Activated naive CD8-positive, alpha-beta T cell treated with anti-CD3 and anti-CD28 coated beads, Interleukin-2, amount 50 U/mL, for 24 hours (primary cell): ENCODE data around the gene SH2D6.

Source experiments
- ATAC-seq: fragments of 150-1000 bp; cut with Tn5 transposase; one replicate; pipeline ENCODE4 v1.10.0; 2021
- DNase-seq: peaks from one replicate; pipeline ENCODE4 v3.0.0; 2021
- H3K27ac Mint-ChIP-seq: one replicate; pipeline ENCODE4 v1.8.0; 2021; ENCODE audit warnings: mild to moderate bottlenecking, mixed read lengths
- H3K27me3 Mint-ChIP-seq: one replicate; pipeline ENCODE4 v1.8.0; 2021; ENCODE audit warnings: mixed read lengths
- H3K36me3 Mint-ChIP-seq: one replicate; pipeline ENCODE4 v1.8.0; 2021; ENCODE audit warnings: low read depth, mixed read lengths
- H3K4me1 Mint-ChIP-seq: one replicate; pipeline ENCODE4 v1.8.0; 2021; ENCODE audit warnings: mixed read lengths
- H3K4me3 Mint-ChIP-seq: one replicate; pipeline ENCODE4 v1.8.0; 2021; ENCODE audit warnings: mild to moderate bottlenecking, moderate library complexity, mixed read lengths
- H3K9me3 Mint-ChIP-seq: one replicate; pipeline ENCODE4 v1.8.0; 2021; ENCODE audit warnings: mixed read lengths

Gene SH2D6

DNA sequence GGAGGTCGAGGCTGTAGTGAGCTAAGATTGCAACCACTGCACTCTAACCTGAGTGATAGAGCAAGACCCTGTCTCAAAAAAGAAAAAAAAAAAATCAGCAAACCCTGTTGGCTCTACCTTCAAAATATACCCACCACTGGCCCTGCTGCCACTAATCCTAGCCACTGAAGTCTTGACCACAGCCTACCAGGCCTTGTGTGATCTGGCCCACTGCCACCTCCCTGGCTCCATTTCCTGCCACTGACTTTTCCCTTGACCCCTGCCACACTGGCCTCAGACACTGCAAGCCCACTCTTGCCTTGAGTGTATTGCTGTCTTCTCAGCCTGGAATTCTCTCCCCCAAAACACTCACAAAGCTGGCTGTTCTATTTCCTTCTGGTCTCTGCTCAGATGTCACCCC, 33.7 kb downstream of the SH2D6 start:
- DNase-seq (no peak), ATAC-seq (no peak)
- Mint-ChIP-seq H3K36me3 (no peaks in the 10 kb centered on the region), H3K27ac (no peak overlapping the region), H3K4me1 (no peaks in the 10 kb centered on the region), H3K9me3 (no peaks in the 10 kb centered on the region), H3K4me3 (no peak overlapping the region), H3K27me3 (no peaks in the 10 kb centered on the region)

DNA sequence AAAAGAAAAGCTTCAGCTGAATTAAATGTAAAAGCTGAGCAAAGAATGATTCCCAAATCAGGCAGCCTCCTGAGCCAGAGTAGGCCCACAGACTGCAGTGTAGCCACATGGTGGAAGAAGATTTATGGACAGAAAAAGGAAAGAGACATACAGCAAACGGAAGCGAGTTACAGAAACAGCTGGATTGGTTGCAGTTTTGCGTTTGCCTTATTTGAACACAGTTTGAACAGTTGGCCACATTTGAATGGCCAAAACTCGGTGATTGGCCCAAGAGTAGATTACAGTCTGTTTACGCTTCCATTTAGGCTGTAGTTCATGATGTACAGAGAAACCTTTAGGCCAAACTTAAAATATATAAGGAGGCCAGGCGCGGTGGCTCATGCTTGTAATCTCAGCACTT, 35.1 kb downstream of the SH2D6 start:
- no peak overlapping the region for H3K4me3 Mint-ChIP-seq
- H3K27me3 Mint-ChIP-seq: no peaks in the 10 kb centered on the region
- DNase-seq (no peak), ATAC-seq (no peak)
- H3K27ac Mint-ChIP-seq: no peak overlapping the region
- H3K4me1 Mint-ChIP-seq: no peaks in the 10 kb centered on the region
- H3K9me3 Mint-ChIP-seq: no peaks in the 10 kb centered on the region
- no peaks in the 10 kb centered on the region for H3K36me3 Mint-ChIP-seq

GRCh38 chr2:85455552-85456090, 37.1 kb downstream of the SH2D6 start:
- DNase-seq (no peak), ATAC-seq (no peak)
- Mint-ChIP-seq H3K4me3 (no peak overlapping the region), H3K27ac (no peak overlapping the region), H3K36me3 (no peaks in the 10 kb centered on the region), H3K4me1 (no peaks in the 10 kb centered on the region), H3K27me3 (no peaks in the 10 kb centered on the region), H3K9me3 (no peaks in the 10 kb centered on the region)

GRCh38 chr2:85457043-85457442, 38.5 kb downstream of the SH2D6 start:
- ATAC-seq: no peak
- no peaks in the 10 kb centered on the region for H3K9me3 Mint-ChIP-seq
- H3K4me1 Mint-ChIP-seq: no peaks in the 10 kb centered on the region
- no peak overlapping the region for H3K4me3 Mint-ChIP-seq
- no peaks in the 10 kb centered on the region for H3K36me3 Mint-ChIP-seq
- H3K27ac Mint-ChIP-seq: no peak overlapping the region
- DNase-seq: no peak
- no peaks in the 10 kb centered on the region for H3K27me3 Mint-ChIP-seq

DNA sequence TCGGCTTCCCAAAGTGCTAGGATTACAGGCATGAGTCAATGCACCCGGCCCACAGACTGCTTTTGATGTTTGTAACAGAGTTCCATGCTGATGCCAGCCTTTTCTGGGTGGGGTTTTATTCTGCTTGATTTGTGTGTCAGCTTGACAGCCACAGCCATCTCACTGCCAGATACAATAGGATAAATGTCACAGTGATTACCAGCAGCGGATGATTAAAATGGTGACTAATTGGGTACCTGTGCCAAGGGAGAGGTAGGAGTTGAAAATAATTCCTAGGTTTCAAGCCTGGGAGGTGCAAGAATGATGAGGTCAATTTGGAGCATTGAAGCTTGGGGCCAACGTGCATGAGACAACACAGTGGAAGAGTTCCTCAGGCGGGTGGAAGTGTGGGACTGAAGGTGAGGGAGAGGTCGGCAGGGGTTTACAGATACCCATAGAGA, 39.4 kb downstream of the SH2D6 start:
- no peaks in the 10 kb centered on the region for H3K9me3 Mint-ChIP-seq
- no peaks in the 10 kb centered on the region for H3K4me1 Mint-ChIP-seq
- no peak for ATAC-seq
- H3K27me3 Mint-ChIP-seq: no peaks in the 10 kb centered on the region
- no peak overlapping the region for H3K4me3 Mint-ChIP-seq
- no peak overlapping the region for H3K27ac Mint-ChIP-seq
- H3K36me3 Mint-ChIP-seq: no peaks in the 10 kb centered on the region
- no peak for DNase-seq

DNA sequence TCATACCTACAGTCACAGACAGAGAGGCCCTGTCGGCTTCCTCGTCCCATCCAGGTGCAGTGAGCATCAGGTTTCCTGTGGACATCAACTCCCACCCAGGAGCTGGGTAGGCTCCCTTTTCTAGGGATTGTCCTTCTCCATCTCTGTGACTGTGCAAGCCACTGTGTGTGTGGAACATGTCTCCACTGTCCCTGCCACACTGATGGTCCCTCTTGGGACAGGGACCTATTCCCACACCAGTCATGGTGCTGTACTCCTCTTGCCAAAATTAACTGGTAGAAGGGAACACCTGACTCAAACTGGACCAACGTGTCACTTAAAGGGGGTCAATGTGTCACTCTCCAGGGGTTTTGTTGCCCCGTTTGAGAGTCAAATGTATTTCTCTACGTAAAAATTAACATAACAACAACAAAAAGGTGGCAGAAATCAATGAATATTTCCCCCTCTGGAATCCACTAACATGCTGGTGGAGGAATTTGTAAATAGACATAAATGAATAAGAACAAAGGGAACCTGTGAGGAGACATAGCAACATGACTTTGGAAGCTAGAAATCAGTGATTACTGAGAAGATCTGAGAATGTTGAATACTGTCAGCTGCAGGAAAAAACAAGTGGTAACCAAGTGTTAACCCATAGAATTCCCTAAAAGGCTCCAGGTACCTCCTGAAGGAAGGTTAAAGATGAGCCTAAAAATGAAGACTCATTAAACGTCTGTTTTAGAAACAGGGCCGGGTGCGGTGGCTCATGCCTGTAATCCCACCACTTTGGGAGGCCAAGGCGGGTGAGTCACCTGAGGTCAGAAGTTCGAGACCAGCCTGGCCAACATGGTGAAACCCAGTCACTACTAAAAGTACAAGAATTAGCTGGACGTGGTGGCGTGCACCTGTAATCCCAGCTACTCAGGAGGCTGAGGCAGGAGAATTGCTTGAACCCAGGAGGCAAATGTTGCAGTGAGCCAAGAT, 40.4 kb downstream of the SH2D6 start:
- H3K27me3 Mint-ChIP-seq: no peaks in the 10 kb centered on the region
- H3K36me3 Mint-ChIP-seq: no peaks in the 10 kb centered on the region
- no peaks in the 10 kb centered on the region for H3K4me1 Mint-ChIP-seq
- H3K9me3 Mint-ChIP-seq: no peaks in the 10 kb centered on the region
- no peak for DNase-seq
- no peak overlapping the region for H3K27ac Mint-ChIP-seq
- ATAC-seq: no peak
- H3K4me3 Mint-ChIP-seq: no peak overlapping the region

DNA sequence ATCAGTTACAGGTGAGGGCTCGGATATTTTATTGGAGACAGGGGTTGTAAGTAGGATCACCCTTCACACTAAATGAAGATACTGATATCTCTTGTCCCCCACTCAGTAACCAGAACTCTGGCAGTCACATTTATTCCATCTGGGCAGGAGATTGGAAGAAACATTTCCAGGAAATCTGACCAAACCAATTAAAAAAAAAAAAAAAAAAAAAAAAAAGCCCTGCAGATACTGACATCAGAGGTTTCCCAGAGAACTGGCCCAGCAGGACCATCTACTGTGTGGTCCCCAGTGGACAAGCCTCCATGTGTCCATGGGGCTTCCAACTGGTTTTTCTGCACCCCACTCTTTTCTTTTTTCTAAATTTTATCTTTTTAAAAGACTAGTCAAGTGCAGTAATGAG, 41.3 kb downstream of the SH2D6 start:
- no peaks in the 10 kb centered on the region for H3K4me1 Mint-ChIP-seq
- H3K9me3 Mint-ChIP-seq: no peaks in the 10 kb centered on the region
- H3K27ac Mint-ChIP-seq: no peak overlapping the region
- ATAC-seq: no peak
- H3K27me3 Mint-ChIP-seq: no peaks in the 10 kb centered on the region
- no peak for DNase-seq
- H3K36me3 Mint-ChIP-seq: no peaks in the 10 kb centered on the region
- H3K4me3 Mint-ChIP-seq: no peak overlapping the region

DNA sequence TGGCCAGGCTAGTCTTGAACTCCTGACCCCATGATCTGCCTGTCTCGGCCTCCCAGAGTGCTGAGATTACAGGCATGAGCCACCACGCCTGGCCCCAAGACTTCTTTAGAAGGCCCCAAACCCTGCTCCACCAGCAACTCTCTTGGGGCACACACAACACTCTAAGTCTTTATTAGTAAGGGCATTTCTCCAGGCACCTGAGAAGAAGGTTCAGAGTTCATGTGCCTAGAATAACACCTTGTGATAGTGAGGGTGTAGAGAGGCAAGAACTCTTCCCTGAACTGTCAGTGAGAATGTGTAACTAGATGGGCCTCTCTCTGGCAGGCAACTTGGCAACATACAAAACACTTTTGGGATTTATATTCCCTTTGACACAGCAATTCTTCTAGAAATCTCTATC, 43.8 kb downstream of the SH2D6 start:
- H3K4me3 Mint-ChIP-seq: no peak overlapping the region
- no peaks in the 10 kb centered on the region for H3K27me3 Mint-ChIP-seq
- H3K4me1 Mint-ChIP-seq: no peaks in the 10 kb centered on the region
- H3K9me3 Mint-ChIP-seq: no peaks in the 10 kb centered on the region
- no peaks in the 10 kb centered on the region for H3K36me3 Mint-ChIP-seq
- no peak overlapping the region for H3K27ac Mint-ChIP-seq
- no peak for ATAC-seq
- DNase-seq: no peak

DNA sequence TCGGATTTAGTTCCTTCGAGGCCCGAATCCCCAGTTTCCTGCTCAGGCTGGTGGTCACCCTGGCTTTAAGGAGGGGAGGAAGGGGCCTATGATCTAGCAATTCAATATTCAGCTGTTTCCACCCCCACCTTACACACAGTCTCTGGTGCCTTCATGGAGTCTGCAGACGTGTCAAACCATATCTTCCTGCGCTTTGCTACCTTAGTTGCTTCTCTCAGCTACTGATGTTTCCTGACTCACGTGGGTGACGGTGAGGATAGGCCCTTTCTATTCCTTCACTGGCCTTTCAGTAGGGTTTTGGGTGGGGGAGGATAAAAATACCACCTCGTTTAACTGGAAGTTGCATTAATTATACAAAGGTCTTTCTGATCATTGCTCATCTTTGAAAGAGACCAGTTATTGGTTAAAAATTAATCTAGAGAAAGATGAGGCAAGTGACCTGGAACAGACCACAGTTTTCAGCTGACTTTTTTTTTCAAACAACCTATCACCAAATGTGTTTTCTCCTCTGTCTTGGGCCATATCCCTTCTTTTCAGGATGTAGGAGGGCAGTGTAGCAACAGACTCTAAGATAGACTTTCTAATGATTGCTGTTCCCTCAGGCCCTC, 49.7 kb downstream of the SH2D6 start:
- H3K36me3 Mint-ChIP-seq: no peaks in the 10 kb centered on the region
- no peak overlapping the region for H3K27ac Mint-ChIP-seq
- H3K4me3 Mint-ChIP-seq: no peak overlapping the region
- DNase-seq: no peak
- H3K4me1 Mint-ChIP-seq: peaks cover 1% of the 10 kb centered on the region
- no peaks in the 10 kb centered on the region for H3K9me3 Mint-ChIP-seq
- no peaks in the 10 kb centered on the region for H3K27me3 Mint-ChIP-seq
- no peak for ATAC-seq

GRCh38 chr2:85468704-85469349, 50.3 kb downstream of the SH2D6 start:
- Mint-ChIP-seq H3K27ac (no peak overlapping the region), H3K27me3 (no peaks in the 10 kb centered on the region), H3K4me3 (no peak overlapping the region), H3K36me3 (no peaks in the 10 kb centered on the region), H3K4me1 (peaks cover 1% of the 10 kb centered on the region), H3K9me3 (no peaks in the 10 kb centered on the region)
- DNase-seq (no peak), ATAC-seq (no peak)

DNA sequence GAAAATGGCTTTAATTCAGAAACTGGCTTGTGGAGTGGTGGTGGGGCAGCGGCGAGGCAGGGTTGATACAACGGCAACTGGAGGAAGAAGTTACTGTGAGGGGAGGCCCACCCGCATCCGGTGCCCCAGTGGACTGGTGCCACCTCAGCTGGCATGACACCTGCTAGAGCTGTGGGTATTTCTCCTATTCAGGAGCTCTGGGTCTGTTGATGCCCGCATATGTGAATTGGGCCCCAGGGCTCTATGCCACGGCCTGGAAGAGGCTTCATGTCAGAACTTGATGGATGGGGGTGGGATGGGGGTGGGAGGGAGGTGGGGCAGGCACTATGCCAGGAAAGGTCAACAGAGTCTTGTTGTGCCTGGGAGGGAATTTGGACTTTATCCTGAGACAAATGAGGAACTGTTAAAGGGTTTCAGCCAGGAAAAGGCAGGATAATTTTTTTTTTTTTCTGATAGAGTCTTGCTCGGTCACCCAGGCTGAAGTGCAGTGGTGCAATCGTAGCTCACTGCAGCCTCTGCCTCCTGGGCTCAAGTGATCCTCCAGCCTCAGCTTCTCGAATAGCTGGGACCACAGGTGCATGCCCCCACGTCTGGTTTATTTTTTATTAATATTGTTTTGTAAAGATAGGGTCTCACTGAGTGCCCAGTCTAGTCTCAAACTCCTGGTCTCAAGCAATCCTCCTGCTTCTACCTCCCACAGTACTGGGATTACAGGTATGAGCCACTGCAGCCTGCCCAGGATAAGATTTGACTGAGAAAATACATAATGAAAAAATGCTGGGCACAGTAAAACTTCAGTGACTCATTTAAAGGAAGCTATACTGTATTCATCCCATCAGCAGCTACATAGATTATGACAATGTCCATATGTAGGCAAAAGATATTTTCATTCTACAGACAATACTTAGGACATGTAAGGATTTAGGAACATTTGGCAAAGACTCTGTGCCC, 52.6 kb downstream of the SH2D6 start:
- H3K27me3 Mint-ChIP-seq: no peaks in the 10 kb centered on the region
- ATAC-seq: peak; percentile 46
- H3K36me3 Mint-ChIP-seq: no peaks in the 10 kb centered on the region
- no peak overlapping the region for H3K27ac Mint-ChIP-seq
- DNase-seq: peak; percentile 16
- H3K4me3 Mint-ChIP-seq: no peak overlapping the region
- H3K9me3 Mint-ChIP-seq: no peaks in the 10 kb centered on the region
- H3K4me1 Mint-ChIP-seq: peaks cover 1% of the 10 kb centered on the region

GRCh38 chr2:85472261-85472660, 53.7 kb downstream of the SH2D6 start:
- Mint-ChIP-seq H3K27me3 (no peaks in the 10 kb centered on the region), H3K4me3 (no peak overlapping the region), H3K27ac (no peak overlapping the region), H3K4me1 (peaks cover 1% of the 10 kb centered on the region), H3K36me3 (no peaks in the 10 kb centered on the region), H3K9me3 (no peaks in the 10 kb centered on the region)
- ATAC-seq (no peak), DNase-seq (no peak)

DNA sequence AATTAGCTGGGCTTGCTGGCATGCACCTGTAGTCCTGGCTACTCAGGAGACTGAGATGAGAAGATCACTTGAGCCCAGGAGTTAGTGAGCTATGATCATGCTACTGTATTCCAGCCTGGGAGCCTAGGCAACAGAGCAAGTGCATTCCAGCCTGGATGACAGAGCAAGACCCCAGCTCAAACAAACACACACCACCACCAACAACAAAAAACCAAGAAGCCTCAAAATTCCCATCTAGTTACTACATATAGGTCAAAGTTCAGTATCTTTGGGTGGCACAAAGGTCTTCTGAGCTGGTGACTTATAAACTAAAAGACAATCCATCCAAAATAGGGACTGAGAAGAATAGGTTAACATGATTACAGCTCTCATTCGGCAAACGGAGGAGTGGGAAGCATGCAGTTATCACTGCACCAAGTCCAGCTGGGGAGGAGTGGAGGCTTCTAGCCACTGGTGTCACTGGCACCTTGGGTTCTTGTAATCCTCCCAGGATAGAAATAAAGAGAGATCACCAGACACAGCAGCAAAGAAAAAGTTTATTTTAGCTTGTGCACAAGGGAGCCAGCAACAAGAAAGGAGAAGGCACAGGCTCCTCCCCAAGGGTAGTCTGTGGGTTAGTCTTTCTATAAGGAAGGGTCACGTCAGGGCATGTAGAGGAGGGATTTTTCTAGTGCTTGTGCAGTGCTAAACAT, 57.4 kb downstream of the SH2D6 start:
- ATAC-seq: no peak
- Mint-ChIP-seq H3K36me3 (no peaks in the 10 kb centered on the region), H3K27me3 (no peaks in the 10 kb centered on the region), H3K4me1 (no peaks in the 10 kb centered on the region), H3K9me3 (no peaks in the 10 kb centered on the region), H3K27ac (no peak overlapping the region), H3K4me3 (no peak overlapping the region)
- no peak for DNase-seq
